ENCODE results near the gene NIT1. TPM values are rescaled to one million over a fixed set of nuclear protein-coding genes. Genes with fewer than 3 reads are reported as not detected.

The NIT1 gene
- total and polyA plus RNA-seq, 10 of the 15 experiments (the other 5 are each of a cell fraction or from before 2014, with no cell fraction given): 19.2 to 54.4 (median 28.3) TPM

- no peak for FAIRE-seq
- Histone ChIP-seq H3K9me3 (replicated peaks; ENCODE audit: control insufficient read depth, insufficient read depth, low read length) (no peaks in the 10 kb centered on the region), H3K36me3 (ENCODE audit: control insufficient read depth in 2 of 2, insufficient read depth in 2 of 2, low read length in 1 of 2) (no peaks in the 10 kb centered on the region), H3K79me2 (ENCODE audit: control insufficient read depth, insufficient read depth, low read length) (no peaks in the 10 kb centered on the region), H2AFZ (ENCODE audit: control insufficient read depth, low read depth, low read length) (no peak overlapping the region), H3K9ac (ENCODE audit: control insufficient read depth, insufficient read depth, low read length) (no peak overlapping the region), H3K4me3 (no peak overlapping the region), H4K20me1 (ENCODE audit: control insufficient read depth, insufficient read depth) (no peaks in the 10 kb centered on the region), H3K4me2 (ENCODE audit: control insufficient read depth, insufficient read depth) (no peak overlapping the region), H3K27me3 (replicated peaks in 1 of 2; ENCODE audit: control insufficient read depth in 2 of 2, insufficient read depth in 2 of 2, low read length in 1 of 2) (no peaks in the 10 kb centered on the region), H3K27ac (ENCODE audit: control insufficient read depth, insufficient read depth) (no peak overlapping the region), H3K4me1 (ENCODE audit: control insufficient read depth, insufficient read depth, low read length) (peaks cover 26% of the 10 kb centered on the region)
- in situ Hi-C loops (cut with MboI): no loop called here
- CTCF ChIA-PET: interaction anchor here (0.6 to 7.5 kb wide), 4 partner anchors 21 to 94 kb away, joined by 3 to 181 read pairs (median 6); partner anchors contain the start of genes TSTD1 and USF1
- WGBS (ENCODE audit: insufficient coverage, insufficient replicate concordance, low lambda C conversion rate, missing lambda C conversion rate): 69% methylated on average over 7 of the region's 7 CpGs
- POLR2A ChIA-PET: no interaction called here
- no peak for DNase-seq (ENCODE audit: low read depth, low spot score)
- intact Hi-C loops (cut with micrococcal nuclease; ENCODE audit: unreplicated experiment): no loop called here
- SMC1A ChIA-PET (ENCODE audit: uncharacterized antibody, unreplicated experiment): interaction anchor here (0.9 to 7.0 kb wide), 3 partner anchors 20 to 55 kb away, joined by 3 to 110 read pairs (median 4); partner anchors contain the start of gene ARHGAP30
- RAD21 ChIA-PET (ENCODE audit: unreplicated experiment): interaction anchor here (6.7 kb wide), 1 partner anchor 21 kb away, joined by 90 read pairs; the partner anchor contains the start of gene ARHGAP30
- no peak for ATAC-seq
- BruUV-seq (replicated peaks): no TSS peak
- TF ChIP-seq PKNOX1 (IDR thresholded peaks at IDR 0.05): no peak
- no peak for TF ChIP-seq RAD51 (IDR thresholded peaks at IDR 0.05)
- TF ChIP-seq MEF2B (IDR thresholded peaks at IDR 0.05; ENCODE audit: partially characterized antibody, poor library complexity, severe bottlenecking): no peak
- no peak for TF ChIP-seq ZNF207 (IDR thresholded peaks at IDR 0.05; ENCODE audit: borderline replicate concordance)
- TF ChIP-seq E2F8 (IDR thresholded peaks at IDR 0.05; ENCODE audit: low read depth, partially characterized antibody): no peak
- no peak for TF ChIP-seq IRF4 (IDR thresholded peaks at IDR 0.05; ENCODE audit: low read depth, low read length)
- no peak for TF ChIP-seq REST (IDR thresholded peaks at IDR 0.05; ENCODE audit: low read depth, low read length)
- no peak for TF ChIP-seq NFYA (IDR thresholded peaks at IDR 0.05; ENCODE audit: borderline replicate concordance, low read depth, low read length)
- no peak for TF ChIP-seq ZBTB40 (IDR thresholded peaks at IDR 0.05; ENCODE audit: borderline replicate concordance)
- no peak for TF ChIP-seq TARDBP (IDR thresholded peaks at IDR 0.05; ENCODE audit: borderline replicate concordance)
- TF ChIP-seq ZZZ3 (IDR thresholded peaks at IDR 0.05; ENCODE audit: control insufficient read depth, insufficient read length, low read depth): no peak
Observed at GRCh38 chr1:161091796-161092507, 26.0 kb upstream of the NIT1 start.

Measured in GM12878 (cell line).